Measurements from ENCODE around the gene MYH9. TPM values are rescaled to one million over a fixed set of nuclear protein-coding genes. Genes with fewer than 3 reads are reported as not detected.

The MYH9 gene
- total RNA-seq, 1 experiment from 2014 or later: 323 TPM

DNA sequence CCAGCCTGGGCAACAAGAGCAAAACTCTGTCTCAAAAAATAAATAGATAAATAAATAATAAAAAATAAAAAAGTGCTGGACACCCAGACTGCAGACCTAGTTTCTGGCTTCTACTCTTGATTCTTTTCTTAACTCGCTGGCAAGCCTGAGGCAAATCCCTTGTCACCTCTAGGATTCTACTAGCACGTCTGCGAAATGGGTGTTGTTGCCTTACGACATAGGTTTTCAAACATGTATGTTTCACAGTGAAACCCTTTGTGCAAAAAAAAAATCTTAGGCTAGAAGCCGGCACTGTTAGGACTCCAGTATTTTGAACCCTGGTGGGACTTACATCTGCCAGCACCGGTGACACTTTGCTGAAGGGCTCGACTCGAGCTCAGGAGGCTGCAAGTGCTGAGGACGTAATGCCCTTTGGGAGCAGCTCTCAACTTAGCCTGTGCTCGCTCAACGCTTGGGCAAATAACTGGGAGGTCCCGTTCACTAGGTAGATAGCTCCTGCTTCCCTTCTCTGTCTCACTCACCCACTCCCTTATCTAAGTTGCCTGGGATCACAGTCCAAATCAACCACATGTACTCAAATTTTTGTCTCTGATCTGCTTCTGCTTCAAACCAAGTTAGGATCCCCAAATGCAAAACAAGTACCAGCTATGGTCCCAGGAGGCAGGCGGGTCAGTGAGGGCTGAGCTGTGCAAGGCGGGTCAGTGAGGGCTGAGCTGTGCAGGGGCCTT lies 34.7 kb upstream of the MYH9 start:
- H3K36me3 ChIP-seq (ENCODE audit: insufficient read depth, low read length, poor library complexity, severe bottlenecking): no peaks in the 10 kb centered on the region
- peaks cover 6% of the 10 kb centered on the region for H3K4me1 ChIP-seq (ENCODE audit: insufficient read depth, low read length, poor library complexity, severe bottlenecking)
- POLR2A ChIA-PET (ENCODE audit: low non-redundant PET): no interaction called here

DNA sequence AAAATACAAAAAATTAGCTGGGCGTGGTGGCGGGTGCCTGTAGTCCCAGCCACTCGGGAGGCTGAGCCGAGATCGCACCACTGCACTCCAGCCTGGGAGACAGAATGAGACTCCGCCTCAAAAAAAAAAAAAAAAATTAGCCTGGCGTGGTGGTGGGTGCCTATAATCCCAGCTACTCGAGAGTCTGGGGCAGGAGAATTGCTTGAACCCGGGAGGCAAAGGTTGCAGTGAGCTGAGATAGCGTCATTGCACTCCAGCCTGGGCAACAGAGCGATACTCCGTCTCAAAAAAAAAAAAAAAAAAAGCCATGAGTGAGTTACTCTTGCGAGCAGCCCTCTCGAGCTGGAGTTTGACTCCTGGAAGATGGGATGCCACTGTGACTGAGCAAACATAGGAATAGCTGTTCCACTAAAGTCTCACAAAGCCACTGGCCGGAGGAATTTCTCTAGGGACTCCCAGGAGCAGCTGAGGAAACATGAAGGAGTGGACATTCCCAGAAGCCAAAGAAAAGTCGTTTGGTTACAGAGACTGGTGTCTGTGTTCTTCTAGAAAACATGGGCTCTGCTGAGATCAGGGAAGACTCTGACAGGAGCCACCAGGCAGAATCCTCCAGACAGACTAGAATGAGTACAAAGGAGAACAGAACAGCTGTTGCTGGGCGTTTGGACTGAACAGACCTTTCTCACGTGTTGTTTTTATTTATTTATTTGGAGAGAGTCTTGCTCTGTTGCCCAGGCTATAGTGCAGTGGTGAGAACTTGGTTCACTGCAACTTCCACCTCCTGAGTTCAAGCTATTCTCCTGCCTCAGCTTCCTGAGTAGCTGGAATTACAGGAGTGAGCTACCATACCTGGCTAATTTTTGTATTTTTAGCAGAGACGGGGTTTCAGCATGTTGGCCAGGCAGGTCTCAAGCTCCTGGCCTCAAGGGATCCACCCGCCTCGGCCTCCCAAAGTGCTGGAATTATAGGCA lies 32.4 kb upstream of the MYH9 start:
- intact Hi-C loops (cut with micrococcal nuclease; ENCODE audit: unreplicated experiment): no loop called here
- no peak overlapping the region for H3K27ac ChIP-seq (ENCODE audit: low read depth, low read length, poor library complexity, severe bottlenecking)
- no TSS peak for BruUV-seq (replicated peaks)

More for the DNA sequence above, 34.7 kb upstream of the MYH9 start:
- Histone ChIP-seq H3K4me3 (ENCODE audit: low read depth, low read length, poor library complexity, severe bottlenecking) (no peak overlapping the region), H3K27me3 (replicated peaks; ENCODE audit: insufficient read depth, low read depth, low read length, poor library complexity) (no peaks in the 10 kb centered on the region), H3K27ac (ENCODE audit: low read depth, low read length, poor library complexity, severe bottlenecking) (no peak overlapping the region), H3K9me3 (ENCODE audit: low read depth, low read length, poor library complexity, severe bottlenecking) (no peaks in the 10 kb centered on the region)
- DNase-seq (ENCODE audit: low spot score): no peak
- intact Hi-C loops (cut with micrococcal nuclease; ENCODE audit: unreplicated experiment): no loop called here
- BruUV-seq (replicated peaks): no TSS peak
- no peak for TF ChIP-seq EZH2 (IDR thresholded peaks at IDR 0.05; ENCODE audit: borderline replicate concordance, low read depth, low read length, poor library complexity, severe bottlenecking)
- TF ChIP-seq, protein P1, sequence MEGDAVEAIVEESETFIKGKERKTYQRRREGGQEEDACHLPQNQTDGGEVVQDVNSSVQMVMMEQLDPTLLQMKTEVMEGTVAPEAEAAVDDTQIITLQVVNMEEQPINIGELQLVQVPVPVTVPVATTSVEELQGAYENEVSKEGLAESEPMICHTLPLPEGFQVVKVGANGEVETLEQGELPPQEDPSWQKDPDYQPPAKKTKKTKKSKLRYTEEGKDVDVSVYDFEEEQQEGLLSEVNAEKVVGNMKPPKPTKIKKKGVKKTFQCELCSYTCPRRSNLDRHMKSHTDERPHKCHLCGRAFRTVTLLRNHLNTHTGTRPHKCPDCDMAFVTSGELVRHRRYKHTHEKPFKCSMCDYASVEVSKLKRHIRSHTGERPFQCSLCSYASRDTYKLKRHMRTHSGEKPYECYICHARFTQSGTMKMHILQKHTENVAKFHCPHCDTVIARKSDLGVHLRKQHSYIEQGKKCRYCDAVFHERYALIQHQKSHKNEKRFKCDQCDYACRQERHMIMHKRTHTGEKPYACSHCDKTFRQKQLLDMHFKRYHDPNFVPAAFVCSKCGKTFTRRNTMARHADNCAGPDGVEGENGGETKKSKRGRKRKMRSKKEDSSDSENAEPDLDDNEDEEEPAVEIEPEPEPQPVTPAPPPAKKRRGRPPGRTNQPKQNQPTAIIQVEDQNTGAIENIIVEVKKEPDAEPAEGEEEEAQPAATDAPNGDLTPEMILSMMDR (conservative IDR thresholded peaks at IDR 0.05; ENCODE audit: low read depth, low read length): no peak
- CTCF ChIA-PET: no interaction called here

More for the DNA sequence above, 32.4 kb upstream of the MYH9 start:
- H3K36me3 ChIP-seq (ENCODE audit: insufficient read depth, low read length, poor library complexity, severe bottlenecking): no peaks in the 10 kb centered on the region
- no peak for DNase-seq (ENCODE audit: low spot score)
- TF ChIP-seq, protein P1 (conservative IDR thresholded peaks at IDR 0.05; ENCODE audit: low read depth, low read length): no peak
- TF ChIP-seq EZH2 (IDR thresholded peaks at IDR 0.05; ENCODE audit: borderline replicate concordance, low read depth, low read length, poor library complexity, severe bottlenecking): no peak
- H3K4me1 ChIP-seq (ENCODE audit: insufficient read depth, low read length, poor library complexity, severe bottlenecking): no peaks in the 10 kb centered on the region
- ChIA-PET CTCF (interaction anchor here (0.6 kb wide), 1 partner anchor 50 kb away, joined by 4 read pairs; no protein-coding TSS in a partner anchor), POLR2A (ENCODE audit: low non-redundant PET) (interaction anchor here (0.6 kb wide), 1 partner anchor 35 kb away, joined by 6 read pairs; no protein-coding TSS in a partner anchor)
- no peak overlapping the region for H3K4me3 ChIP-seq (ENCODE audit: low read depth, low read length, poor library complexity, severe bottlenecking)
- no peaks in the 10 kb centered on the region for H3K9me3 ChIP-seq (ENCODE audit: low read depth, low read length, poor library complexity, severe bottlenecking)
- no peaks in the 10 kb centered on the region for H3K27me3 ChIP-seq (replicated peaks; ENCODE audit: insufficient read depth, low read depth, low read length, poor library complexity)

Measured in A673 (cell line).